ENCODE measurements around the gene ITGA6. TPM values are rescaled to one million over a fixed set of nuclear protein-coding genes. Genes with fewer than 3 reads are reported as not detected.
A peak's percentile ranks its signal among the peaks of the same experiment; 100 is the strongest.

The ITGA6 gene
- polyA plus RNA-seq, 4 donors: 90.8 to 121 (median 98.6) TPM

DNA sequence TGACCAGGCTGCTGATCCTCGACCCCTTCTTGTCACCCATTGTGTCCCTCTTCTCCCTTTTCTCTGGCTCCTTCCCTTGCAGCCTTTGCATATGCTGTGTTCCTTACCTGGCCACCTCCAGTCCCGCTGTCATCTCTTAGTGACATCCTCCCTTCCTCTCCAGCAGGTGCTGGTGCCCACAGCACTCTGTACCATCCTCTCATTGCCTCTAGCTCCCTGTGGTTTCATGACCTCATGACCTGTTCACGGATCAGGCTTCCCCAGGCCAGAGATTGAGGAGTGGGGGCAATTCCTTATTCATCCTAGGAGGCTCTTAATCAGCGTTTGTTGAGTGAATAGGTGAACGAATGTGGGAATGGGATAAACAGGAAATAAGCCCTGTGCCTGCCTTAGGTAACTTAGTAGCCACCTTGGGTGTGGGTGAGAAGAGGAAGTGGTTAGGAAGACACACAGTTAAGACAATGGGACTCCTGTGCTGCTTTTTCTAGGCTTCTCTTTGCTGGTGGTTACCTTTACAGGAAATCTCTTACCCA lies 35.5 kb downstream of the ITGA6 start:
- no peak for DNase-seq (ENCODE audit: low read depth in 4 of 4, low spot score in 2 of 4)

DNA sequence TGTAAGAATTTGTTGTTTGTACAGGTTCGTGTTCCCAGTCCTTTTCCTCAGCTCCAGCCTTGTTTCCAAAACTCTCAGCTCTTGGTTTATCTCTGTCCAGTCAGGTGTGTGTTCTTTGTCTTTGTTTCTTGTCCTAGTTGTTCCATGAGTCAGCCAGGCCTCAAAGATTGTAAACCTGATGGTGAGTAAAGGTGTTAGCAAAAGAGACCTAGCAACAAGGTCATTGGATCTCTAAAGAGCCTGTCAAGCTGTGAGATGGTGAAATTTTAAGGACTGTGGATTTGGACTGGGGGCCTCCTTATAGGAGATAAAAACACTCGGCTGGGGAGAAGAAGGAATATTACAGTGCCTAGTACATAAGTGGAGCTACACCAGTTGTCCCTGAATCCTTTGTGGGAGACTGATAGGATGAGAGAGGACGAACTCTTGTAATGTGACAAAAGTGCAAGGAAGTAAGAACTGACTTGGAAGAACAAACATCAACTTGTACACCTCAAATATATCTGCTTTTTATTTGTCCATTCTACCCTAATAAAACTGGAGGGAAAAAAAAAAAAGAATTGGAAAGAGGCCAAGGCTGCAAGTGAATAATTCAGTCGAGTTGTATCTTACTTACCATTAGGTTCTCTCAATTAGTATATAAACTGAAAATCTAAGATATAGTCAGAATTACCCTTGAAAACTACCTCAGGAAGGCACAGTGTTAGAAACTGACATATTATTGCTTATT lies 37.2 kb downstream of the ITGA6 start:
- no peak for DNase-seq (ENCODE audit: low read depth in 4 of 4, low spot score in 2 of 4)

DNA sequence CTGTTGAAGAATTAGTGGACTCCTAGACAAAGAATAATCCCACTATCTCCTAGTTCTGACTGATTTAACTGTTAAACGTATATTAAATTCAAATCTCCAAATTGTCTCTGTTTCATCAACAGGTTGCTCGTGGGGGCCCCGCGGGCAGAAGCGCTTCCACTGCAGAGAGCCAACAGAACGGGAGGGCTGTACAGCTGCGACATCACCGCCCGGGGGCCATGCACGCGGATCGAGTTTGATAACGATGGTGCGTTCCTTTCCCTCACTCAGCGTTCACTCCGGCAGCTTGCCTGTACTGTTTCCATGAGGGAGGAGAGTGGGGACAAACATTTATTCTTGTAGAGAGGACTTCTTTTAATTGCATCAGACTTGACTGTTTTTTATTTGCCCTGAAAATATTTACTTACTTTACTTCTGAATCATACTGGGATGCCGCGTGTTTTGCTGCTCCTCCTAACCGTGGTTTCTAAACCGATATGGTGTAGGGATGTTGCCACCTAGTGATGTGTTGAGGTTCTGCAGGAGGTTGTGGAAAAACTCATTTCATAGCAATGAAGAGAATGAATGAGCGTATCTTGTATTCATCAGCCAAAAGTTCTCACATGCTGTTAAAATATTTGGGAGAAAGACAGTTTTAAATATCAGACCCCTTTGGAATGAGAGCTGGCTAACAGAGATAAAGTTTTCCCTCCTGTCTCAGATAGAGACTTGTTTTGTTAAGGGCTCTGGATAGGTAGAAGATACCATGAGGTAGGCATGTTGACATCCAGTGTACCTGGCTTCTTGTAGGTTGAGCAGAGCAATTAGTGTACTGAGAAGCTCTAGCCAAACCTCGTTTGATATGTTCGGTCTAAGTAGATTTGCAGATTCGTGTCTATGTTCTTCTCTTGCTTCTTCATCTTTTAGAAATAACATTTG lies 38.3 kb downstream of the ITGA6 start:
- peak; percentile 51 to 71 (median 60) for DNase-seq (ENCODE audit: low read depth in 4 of 4, low spot score in 2 of 4)

DNA sequence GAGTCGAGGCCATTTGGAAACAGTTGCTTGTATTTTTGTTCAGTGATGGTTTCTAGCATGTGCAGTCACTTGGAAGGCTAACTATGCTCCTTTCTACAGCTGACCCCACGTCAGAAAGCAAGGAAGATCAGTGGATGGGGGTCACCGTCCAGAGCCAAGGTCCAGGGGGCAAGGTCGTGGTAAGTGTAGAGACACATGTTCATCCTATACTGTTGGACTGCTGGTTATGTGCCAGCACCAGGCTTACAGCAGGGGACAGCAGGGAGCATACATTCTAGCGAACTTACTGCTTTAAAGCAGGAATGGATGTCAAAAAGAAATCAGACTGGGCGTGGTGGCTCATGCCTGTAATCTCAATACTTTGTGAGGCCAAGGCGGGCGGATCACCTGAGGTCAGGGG lies 40.0 kb downstream of the ITGA6 start:
- no peak for DNase-seq (ENCODE audit: low read depth in 4 of 4, low spot score in 2 of 4)

DNA sequence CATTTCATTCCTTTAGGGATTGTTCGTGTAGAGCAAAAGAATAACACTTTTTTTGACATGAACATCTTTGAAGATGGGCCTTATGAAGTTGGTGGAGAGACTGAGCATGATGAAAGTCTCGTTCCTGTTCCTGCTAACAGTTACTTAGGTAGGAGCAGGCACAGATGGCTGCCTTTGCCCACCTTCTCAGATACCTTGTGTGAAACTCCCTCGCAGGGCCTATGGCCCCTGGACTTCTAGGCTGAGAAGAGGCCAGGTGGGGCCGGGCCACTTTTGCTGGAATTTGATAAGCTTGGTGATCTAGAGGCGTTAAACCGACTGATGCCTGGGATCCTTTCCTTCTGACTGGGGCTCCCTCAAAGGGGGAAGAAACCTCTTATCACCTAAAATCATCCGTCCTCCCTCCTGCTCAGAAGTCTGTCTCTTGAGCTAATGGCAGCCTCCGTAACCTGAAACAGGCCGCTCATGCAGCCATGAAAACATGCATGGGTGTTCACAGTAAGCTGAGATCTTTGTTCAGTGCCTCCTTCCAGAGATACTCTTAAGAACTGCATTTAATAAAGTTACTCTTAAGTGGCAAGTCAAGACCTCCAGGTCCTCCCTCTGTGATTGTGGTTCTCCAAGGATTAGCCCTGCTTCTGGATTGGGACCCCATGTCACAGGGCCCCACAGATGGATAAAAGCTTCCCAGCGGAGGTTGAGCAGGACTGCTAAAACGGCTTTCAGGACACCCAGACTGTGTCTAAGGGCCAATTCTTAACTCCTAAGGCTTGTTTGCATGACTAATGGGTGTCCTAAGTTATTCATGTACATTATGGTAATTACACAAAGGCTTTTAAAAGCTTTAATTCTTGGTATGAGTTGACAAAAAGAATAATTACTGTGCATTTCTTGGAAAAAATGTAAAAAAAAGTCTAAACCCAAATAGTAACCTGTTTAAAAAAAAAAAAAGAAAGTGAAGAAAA lies 43.9 kb downstream of the ITGA6 start:
- no peak for DNase-seq (ENCODE audit: low read depth in 4 of 4, low spot score in 2 of 4)

- DNase-seq (ENCODE audit: low read depth in 4 of 4, low spot score in 2 of 4): no peak
These were observed 45.2 kb downstream of the ITGA6 start for GRCh38 chr2:172472446-172473033.

- no peak for DNase-seq (ENCODE audit: low read depth in 4 of 4, low spot score in 2 of 4)
These were observed 45.8 kb downstream of the ITGA6 start for GRCh38 chr2:172473167-172473566.

GRCh38 chr2:172478353-172478752 lies 51.0 kb downstream of the ITGA6 start:
- no peak for DNase-seq (ENCODE audit: low read depth in 4 of 4, low spot score in 2 of 4)

- DNase-seq (ENCODE audit: low read depth in 4 of 4, low spot score in 2 of 4): no peak
These were observed 53.2 kb downstream of the ITGA6 start for GRCh38 chr2:172480301-172481218.

DNA sequence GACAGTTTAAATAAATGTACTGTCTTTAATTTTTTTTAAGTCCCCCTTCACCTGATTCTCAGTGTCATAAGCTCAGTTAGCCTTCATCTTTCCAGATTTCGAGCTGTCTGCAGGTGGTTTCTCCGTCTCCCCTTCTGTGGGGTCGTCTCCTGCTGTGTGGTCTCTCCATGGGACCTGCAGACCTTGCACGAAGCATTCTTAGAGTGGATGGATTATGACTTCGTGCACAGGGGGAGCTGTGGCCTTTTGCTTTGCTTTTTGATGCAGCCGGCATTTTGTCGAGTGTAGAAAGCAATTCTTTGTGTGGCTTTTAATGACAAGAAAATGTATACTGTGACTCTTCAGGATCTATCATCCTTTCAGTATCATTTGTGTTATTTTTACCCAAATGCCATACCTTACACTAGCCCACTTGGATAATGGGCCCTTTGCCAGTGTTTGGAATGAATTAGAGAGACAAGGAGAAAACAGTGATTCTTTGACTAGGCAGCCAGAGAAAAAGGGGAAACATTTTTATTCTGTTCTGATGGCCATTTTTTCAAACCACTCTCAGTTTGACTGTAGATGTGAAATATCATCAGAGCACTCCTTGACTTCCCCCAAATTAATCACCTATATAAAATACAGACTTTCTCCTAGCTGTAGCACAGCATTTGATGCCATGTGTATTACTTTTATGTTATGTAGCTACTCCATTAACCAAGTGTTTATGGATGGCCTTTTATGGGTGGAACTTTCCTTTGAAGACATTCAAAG lies 54.3 kb downstream of the ITGA6 start:
- DNase-seq (ENCODE audit: low read depth in 4 of 4, low spot score in 2 of 4): no peak

DNA sequence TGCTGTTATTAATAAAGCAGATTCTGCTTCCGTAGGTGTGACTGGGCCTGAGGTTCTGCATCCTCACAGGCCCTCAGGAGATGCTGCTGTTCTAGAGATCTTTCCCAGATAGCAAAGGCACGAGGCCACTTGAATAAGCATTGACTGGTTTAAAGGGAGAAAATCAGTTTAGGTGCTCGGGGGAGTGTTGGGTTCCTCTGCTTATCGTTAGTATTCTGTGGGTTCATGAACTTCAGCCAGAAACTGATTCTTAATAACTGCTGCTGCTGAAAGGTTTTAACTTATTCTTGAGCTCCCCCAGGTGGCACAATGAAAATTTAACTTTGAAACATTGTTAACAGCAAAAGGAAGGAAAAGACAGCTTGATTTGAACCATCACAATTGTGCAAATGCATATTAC lies 56.9 kb downstream of the ITGA6 start:
- DNase-seq (ENCODE audit: low read depth in 4 of 4, low spot score in 2 of 4): no peak

GRCh38 chr2:172484706-172485105 lies 57.3 kb downstream of the ITGA6 start:
- no peak for DNase-seq (ENCODE audit: low read depth in 4 of 4, low spot score in 2 of 4)

DNA sequence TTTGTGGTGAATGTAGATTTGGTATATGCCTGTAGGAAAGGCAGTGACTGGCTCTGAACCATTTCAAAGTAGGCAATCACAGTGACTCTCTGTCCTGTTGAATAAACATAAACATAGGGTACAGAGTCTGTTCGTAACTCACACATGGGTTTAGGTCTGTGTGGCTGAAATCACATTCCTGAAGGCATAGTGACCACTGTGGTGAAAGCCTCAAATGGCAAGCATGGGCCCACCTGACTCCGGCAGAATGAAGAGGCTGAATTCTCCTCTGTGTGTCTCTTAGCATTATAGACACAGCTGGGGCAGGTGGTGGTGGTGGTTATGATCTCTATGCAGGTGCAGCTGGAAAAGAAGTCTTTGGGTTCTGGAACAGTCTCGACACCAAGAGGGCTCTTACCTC lies 61.2 kb downstream of the ITGA6 start:
- no peak for DNase-seq (ENCODE audit: low read depth in 4 of 4, low spot score in 2 of 4)

DNA sequence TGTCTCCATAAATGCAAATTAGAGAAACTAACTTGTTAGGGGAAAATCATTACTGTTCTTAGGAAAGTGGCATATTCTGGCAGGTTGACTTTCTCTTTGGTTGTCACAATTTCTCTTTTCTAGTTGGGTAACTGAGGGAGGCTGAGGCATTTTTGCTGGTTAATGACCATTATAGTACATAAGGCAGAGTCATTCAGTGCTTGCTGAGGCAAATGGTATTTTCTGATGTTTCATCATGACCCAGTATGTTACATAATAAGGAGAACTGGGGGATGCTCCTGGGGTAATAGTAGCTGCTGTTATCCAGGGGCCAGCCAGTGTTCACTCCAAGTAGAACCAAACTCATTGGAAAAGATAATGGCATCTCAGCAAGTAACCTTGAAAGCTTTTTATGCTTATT lies 62.3 kb downstream of the ITGA6 start:
- no peak for DNase-seq (ENCODE audit: low read depth in 4 of 4, low spot score in 2 of 4)

DNA sequence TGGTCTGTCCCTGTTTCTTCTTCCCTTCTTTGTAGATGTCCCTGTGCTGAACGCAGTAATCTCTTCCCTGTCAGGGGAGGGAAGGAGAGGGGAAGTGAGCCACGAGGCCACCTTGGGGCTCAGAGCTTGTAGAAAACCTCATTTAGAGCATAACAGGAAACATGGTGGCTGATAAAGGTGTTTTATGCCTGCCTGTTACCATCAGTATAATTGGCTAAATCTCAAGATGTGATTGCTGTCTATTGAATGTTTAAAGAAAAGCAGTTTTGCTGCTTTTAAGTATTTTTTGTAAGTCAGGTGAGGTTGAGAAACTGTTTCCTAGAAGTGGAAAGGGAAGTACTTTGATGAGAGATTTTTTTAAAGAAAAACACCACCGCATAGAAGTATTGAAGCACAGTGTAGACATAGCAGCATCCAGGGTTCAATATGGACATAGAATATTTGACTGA lies 68.8 kb downstream of the ITGA6 start:
- no peak for DNase-seq (ENCODE audit: low read depth in 4 of 4, low spot score in 2 of 4)

- no peak for DNase-seq (ENCODE audit: low read depth in 4 of 4, low spot score in 2 of 4)
These were observed 79.8 kb downstream of the ITGA6 start for GRCh38 chr2:172507199-172507598.

DNA sequence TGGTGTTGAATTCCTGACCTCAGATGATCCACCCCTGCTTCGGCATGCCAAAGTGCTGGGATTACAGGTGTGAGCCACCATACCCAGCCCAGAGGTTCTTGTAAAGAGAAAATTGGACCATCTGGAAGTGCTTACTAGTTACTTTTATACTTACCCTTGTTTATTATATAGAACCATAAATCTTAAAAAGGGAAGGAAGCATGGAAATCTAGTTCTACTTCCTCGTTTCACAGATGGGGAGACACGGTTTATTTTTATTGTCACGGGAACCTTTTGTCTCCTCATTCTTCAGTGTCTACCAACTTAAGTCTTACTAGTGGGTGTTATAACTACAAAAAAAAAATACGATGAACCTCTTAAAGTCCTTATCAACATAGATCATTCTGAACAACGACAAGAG lies 82.7 kb downstream of the ITGA6 start:
- no peak for DNase-seq (ENCODE audit: low read depth in 4 of 4, low spot score in 2 of 4)

DNA sequence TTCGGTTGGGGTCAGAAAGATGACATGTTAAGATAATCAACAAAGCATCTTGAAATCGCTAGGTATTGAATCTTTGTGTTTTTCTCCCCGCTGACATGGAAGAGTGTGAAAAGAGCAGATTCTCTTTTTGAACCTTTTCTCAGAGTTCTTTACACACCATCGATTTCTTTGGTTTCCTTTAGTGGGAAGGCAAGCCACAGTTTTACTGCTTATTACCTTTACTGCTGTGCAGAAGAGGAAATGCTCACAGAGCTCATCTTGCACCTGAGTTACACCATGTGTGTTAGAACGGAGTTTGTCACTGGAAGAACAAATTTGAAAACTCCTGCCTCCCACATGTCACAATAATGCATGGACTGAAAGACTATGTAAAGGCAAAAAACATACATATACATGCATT lies 83.2 kb downstream of the ITGA6 start:
- no peak for DNase-seq (ENCODE audit: low read depth in 4 of 4, low spot score in 2 of 4)
